LNCAP (cell line): ENCODE measurements around the gene GPR21.
A peak's percentile ranks its signal among the peaks of the same experiment; 100 is the strongest.

ENCODE experiments used
- CTCF ChIP-seq: fragments of 450-650 bp; IDR thresholded peaks from 2 replicates; pipeline ENCODE4 v1.5.1; 2017; ENCODE audit warnings: mild to moderate bottlenecking

Gene GPR21

GRCh38 chr9:123033352-123033751 lies at the start of gene GPR21:
Gene GPR21, plus strand, starts transcription at chr9:123033667. Its CDS starts 900 bp downstream, at chr9:123034567.
- TF ChIP-seq CTCF, result no peak

GRCh38 chr9:122986010-122986409 lies 47.5 kb upstream of the GPR21 start:
- no peak for TF ChIP-seq CTCF

GRCh38 chr9:122988141-122988540 lies 45.3 kb upstream of the GPR21 start:
- no peak for TF ChIP-seq CTCF

- TF ChIP-seq CTCF, result no peak
These were observed 44.4 kb upstream of the GPR21 start for GRCh38 chr9:122988920-122989621.

GRCh38 chr9:122991370-122991830 lies 42.1 kb upstream of the GPR21 start:
- peak; percentile 79 for TF ChIP-seq CTCF

- TF ChIP-seq CTCF, result no peak
These were observed 36.9 kb upstream of the GPR21 start for GRCh38 chr9:122996586-122996985.

GRCh38 chr9:122998448-122998847 lies 35.0 kb upstream of the GPR21 start:
- no peak for TF ChIP-seq CTCF
